BJ (cell line): ENCODE measurements around the gene HSPG2. TPM values are rescaled to one million over a fixed set of nuclear protein-coding genes. Genes with fewer than 3 reads are reported as not detected.

ENCODE experiments used
- CTCF ChIA-PET: fragments of 350-600 bp; formaldehyde crosslinking; extraction: SDS; loops from one replicate; lab custom pipeline; 2021; ENCODE audit warnings: antibody characterized with exemption, inconsistent platforms; lab: Yijun Ruan, JAX
- POLR2A ChIA-PET: fragments of 300-600 bp; sonication (Branson Sonifier 250); formaldehyde crosslinking; extraction: SDS; loops from one replicate; lab custom pipeline; 2021; ENCODE audit warnings: antibody characterized with exemption; lab: Charles Lee
- DNase-seq: peaks from one replicate; pipeline ENCODE4 v3.0.0-alpha.2; 2011; ENCODE audit warnings: low read depth
- H3K27me3 ChIP-seq: 2 replicates; pipeline ENCODE4 v1.6.0; 2011; ENCODE audit warnings: low read length; ENCODE audit not compliant: control insufficient read depth, insufficient read depth
- H3K36me3 ChIP-seq: 2 replicates; pipeline ENCODE4 v1.5.1; 2011; ENCODE audit warnings: low read length; ENCODE audit not compliant: control insufficient read depth, insufficient read depth
- H3K4me3 ChIP-seq: 2 replicates; pipeline ENCODE4 v1.5.1; 2011; ENCODE audit warnings: low read depth, mild to moderate bottlenecking, control low read depth, low read length
- polyA plus RNA-seq: library from polyadenylated mRNA; depleted of rRNA; stranded (reverse); fragments of >200 nt; gene quantifications from 2 replicates; pipeline ENCODE4 v1.2.3, GENCODE V29; 2011
- TF ChIP-seq, protein P1 (sequence below): IDR thresholded peaks from 2 replicates; pipeline ENCODE4 v1.5.1; 2011; ENCODE audit warnings: low read depth, mild to moderate bottlenecking, control low read depth, inconsistent platforms, low read length, moderate library complexity; ENCODE audit not compliant: insufficient read depth

HSPG2 gene
- polyA plus RNA-seq, 1 experiment = 45.1 TPM

DNA sequence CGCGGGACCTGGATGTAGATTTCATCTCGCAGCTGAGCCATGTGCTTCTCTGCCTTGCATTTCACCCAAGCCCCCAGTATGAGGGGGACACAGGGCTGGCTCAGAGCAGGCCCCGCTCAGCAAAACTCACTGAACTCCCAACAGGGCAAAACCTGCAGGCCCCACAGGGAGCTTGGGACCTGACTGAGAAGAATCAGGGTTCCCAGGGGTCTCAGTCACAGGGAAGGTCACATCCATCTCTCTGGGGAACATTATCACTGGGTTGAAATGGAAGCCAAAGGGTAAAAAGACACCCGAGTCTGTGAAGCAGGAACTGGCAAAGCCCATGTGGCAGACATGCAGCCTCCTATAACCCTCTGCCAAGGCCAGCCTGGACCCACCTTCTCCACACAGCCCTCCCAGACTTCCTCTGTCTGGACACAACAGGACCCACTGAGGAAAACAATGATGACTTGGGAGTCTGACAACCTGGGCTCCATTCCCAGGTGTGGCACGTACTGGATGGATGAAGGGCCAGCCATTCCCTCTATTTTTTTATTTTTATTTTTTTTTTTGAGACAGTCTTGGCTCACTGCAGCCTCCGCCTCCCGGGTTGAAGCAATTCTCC lies 11.7 kb downstream of the HSPG2 start:
- CTCF ChIA-PET = interaction anchor here (0.7 kb wide), 1 partner anchor 16 kb away, joined by 3 read pairs; no protein-coding TSS in a partner anchor
- H3K36me3 ChIP-seq = peaks cover 3% of the 10 kb centered on the region; the same call in 1 of the 2 replicates
- H3K4me3 ChIP-seq = no peak overlapping the region
- no peaks in the 10 kb centered on the region for H3K27me3 ChIP-seq
- POLR2A ChIA-PET = no interaction called here
- TF ChIP-seq, protein P1, sequence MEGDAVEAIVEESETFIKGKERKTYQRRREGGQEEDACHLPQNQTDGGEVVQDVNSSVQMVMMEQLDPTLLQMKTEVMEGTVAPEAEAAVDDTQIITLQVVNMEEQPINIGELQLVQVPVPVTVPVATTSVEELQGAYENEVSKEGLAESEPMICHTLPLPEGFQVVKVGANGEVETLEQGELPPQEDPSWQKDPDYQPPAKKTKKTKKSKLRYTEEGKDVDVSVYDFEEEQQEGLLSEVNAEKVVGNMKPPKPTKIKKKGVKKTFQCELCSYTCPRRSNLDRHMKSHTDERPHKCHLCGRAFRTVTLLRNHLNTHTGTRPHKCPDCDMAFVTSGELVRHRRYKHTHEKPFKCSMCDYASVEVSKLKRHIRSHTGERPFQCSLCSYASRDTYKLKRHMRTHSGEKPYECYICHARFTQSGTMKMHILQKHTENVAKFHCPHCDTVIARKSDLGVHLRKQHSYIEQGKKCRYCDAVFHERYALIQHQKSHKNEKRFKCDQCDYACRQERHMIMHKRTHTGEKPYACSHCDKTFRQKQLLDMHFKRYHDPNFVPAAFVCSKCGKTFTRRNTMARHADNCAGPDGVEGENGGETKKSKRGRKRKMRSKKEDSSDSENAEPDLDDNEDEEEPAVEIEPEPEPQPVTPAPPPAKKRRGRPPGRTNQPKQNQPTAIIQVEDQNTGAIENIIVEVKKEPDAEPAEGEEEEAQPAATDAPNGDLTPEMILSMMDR = no peak
- DNase-seq = no peak

DNA sequence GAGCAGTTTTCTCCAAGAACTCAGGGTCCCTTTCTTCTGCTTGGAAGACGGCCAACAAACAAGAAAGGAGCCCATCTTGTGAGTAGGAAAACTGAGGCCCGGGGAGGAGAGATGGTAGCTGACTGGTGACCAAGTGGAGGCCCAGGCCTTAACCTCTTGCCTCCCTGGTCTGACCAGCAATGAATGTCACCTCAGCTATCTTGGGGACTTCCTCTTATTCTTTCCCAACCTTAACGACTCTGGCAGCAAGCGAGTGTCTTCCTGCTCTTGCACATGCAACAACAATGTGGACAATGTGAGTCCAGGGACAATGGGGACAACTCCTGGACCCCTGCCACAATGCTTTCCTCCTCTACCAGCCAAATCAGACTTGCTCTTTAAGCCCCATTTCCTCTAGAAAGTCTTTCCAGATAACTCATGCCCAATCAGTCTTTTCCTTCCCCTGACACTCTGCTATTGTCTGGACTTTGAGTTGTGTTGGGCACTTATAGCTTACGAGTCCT lies 12.6 kb downstream of the HSPG2 start:
- Histone ChIP-seq H3K27me3 (no peaks in the 10 kb centered on the region), H3K36me3 (peaks cover 3% of the 10 kb centered on the region; the same call in 1 of the 2 replicates), H3K4me3 (no peak overlapping the region)
- TF ChIP-seq, protein P1 = no peak
- ChIA-PET CTCF (interaction anchor here (0.6 to 1.0 kb wide), 2 partner anchors 8 to 9 kb away, joined by 4 read pairs; no protein-coding TSS in a partner anchor), POLR2A (no interaction called here)
- DNase-seq = no peak

DNA sequence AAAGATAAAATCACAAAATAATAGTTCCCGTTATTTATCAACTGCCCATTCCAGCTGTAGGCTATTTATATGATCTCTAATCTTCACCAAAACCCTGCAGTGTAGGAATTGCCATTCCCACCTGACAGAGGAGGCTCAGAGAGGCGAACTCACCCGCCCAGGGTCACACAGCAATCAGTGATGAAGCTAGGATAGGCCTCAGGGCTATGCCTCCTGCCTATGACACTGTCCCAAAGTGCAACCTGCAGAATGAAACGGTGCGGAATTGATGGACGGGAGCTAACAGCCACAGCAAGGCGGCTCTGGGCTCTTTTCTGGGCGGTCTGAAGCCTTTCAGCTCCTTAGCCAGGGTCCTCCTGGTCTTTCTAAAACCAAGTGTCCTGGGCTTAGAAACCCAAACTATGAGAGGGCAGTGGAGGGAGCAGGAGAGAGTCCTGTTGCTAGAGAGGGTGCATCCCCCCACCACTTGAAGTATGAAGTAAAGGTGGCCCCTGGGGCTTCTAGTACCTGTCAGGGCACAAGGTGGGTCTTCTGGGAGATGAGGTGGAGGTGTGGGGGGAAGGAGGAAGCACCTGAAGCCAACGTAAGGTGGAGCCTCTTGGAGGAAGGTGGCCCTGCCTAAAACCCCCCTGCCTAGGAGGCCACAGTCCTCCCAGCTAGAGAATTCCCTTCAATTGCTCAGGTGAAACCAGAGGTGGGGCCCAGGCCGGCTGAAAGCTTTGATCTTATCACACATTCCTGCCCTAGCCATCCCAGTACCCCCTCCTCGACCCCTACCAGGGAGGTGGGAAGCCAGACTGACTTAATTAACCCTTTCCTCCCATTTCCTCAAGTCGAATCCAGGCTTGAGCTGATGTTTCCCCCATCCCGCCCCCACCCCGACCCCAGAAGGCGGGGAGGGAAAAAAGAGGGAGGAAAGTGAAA lies 14.8 kb downstream of the HSPG2 start:
- ChIA-PET CTCF (interaction anchor here (0.9 to 1.4 kb wide), 2 partner anchors 17 to 43 kb away, joined by 3 to 4 read pairs; no protein-coding TSS in a partner anchor), POLR2A (no interaction called here)
- Histone ChIP-seq H3K4me3 (no peak overlapping the region), H3K27me3 (no peaks in the 10 kb centered on the region), H3K36me3 (peaks cover 1% of the 10 kb centered on the region; the same call in 1 of the 2 replicates)
- TF ChIP-seq, protein P1 = no peak
- DNase-seq = no peak

DNA sequence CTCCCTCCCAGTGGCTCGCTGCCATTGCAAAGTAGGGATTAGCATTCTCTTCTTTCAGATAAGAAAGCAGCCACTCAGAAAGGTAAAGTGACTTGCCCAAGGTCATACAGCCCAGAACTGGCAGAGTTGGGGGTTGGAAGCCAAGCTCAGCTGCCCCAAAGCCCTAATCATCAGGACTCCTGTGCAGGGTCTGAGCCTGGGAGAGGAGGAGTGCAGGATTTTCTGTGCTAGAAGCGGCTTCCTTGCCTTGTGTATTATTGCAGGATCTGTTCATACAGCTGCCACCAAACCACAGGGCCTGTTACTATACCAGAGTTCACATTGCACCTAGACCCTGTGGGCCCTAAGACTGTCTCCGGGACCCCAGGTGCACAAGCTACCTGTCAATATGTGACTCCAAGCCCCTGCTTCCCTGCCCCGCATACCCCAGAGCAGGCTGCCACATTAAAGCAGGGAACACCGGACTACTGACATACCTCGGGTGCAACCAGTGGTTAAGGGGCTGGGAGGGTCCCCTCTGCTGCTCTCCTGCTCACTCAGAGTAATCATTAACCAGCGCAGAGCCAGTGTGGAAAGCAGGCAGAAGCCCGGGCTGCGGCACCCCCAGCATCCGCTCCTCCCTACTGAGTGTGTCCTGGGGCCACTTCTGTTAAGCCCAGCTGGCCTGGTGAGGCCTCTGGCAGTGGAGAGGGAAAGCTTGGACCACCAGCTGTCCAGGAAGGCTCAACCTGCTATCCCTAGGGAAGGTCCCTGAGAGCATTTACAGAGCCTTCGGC lies 15.8 kb downstream of the HSPG2 start:
- Histone ChIP-seq H3K4me3 (no peak overlapping the region), H3K27me3 (no peaks in the 10 kb centered on the region), H3K36me3 (peaks cover 1% of the 10 kb centered on the region)
- no peak for DNase-seq
- ChIA-PET POLR2A (interaction anchor here (2.1 kb wide), 1 partner anchor 10 kb away, joined by 9 read pairs; no protein-coding TSS in a partner anchor), CTCF (interaction anchor here (1.0 to 1.3 kb wide), 2 partner anchors 10 to 42 kb away, joined by 3 to 5 read pairs; no protein-coding TSS in a partner anchor)
- TF ChIP-seq, protein P1 = no peak
